Measurements from ENCODE around the gene ENPP3. TPM values are rescaled to one million over a fixed set of nuclear protein-coding genes. Genes with fewer than 3 reads are reported as not detected.
A peak's percentile ranks its signal among the peaks of the same experiment; 100 is the strongest.

Gene ENPP3
- total and polyA plus RNA-seq, 10 of the 15 experiments (the other 5 are each of a cell fraction or from before 2014, with no cell fraction given) = 0.01 TPM; not detected in 9

DNA sequence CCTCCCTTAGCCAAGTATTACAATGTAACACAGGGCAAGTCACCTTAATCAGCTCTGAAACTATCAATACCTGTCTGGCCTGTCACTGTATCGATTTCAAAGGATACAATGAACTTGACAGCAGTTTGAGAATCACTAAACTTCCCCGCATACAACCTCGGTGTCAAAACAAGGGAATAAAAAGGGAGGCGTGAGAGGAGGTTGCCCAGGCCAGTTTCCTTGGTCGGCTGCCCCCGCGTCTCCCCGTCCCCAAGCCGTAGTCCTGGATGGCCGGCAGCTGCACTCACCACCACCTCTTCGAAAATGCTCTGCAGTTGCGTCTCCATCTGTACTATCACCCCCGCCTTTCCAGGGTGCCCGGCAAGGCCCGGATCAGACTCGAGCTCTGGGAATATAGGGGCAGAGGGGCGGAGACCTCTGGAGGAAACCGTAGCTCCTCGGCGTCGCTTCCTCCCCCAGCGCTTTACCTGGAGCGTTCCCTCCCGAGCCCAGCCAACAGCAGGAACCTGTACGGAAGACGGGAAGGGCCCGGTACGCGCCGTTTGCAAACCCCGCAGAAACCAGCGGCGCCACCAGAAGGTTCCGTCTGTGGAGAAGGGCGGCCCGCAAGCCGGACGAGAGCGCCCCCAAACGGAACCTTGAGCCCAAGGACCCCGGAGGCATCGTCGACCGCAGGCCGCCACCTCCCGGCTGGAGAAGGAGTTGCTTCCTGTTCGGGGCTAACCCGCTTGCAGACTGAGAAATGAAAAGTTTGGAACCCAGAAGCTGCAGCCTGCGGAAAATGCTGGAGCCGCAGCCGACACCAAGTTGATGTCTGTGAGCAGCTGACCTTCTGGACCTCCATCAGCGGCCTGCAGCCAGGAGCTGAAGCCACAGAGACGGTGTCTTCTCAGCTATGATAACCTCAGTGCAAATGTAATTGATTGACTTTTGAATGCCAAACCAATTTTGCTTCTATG lies 9.1 kb upstream of the ENPP3 start, which contains the start of gene MED23 (continued):
- TF ChIP-seq EP300 (IDR thresholded peaks at IDR 0.05; ENCODE audit: borderline replicate concordance in 1 of 2, control insufficient read depth in 1 of 2, low read depth in 2 of 2, low read length in 2 of 2) = peak in 1 of 2 experiments; percentile 52; a peak in 1 of 4 replicates
- peak; percentile 91 for TF ChIP-seq ZSCAN29 (IDR thresholded peaks at IDR 0.05)
- peak; percentile 94 for TF ChIP-seq RELA (IDR thresholded peaks at IDR 0.05; ENCODE audit: borderline replicate concordance, partially characterized antibody)
- peak; percentile 96 for TF ChIP-seq TARDBP (IDR thresholded peaks at IDR 0.05; ENCODE audit: borderline replicate concordance)
- TF ChIP-seq MEF2B (IDR thresholded peaks at IDR 0.05; ENCODE audit: partially characterized antibody, poor library complexity, severe bottlenecking) = peak; percentile 67
- TF ChIP-seq EZH2 (IDR thresholded peaks at IDR 0.05; ENCODE audit: borderline replicate concordance, control insufficient read depth, low read depth, low read length) = no peak
- no peak for TF ChIP-seq BCL11A (IDR thresholded peaks at IDR 0.05; ENCODE audit: low read depth, low read length)
- TF ChIP-seq ESRRA (IDR thresholded peaks at IDR 0.05; ENCODE audit: low read length) = peak; percentile 95
- TF ChIP-seq YBX1 (IDR thresholded peaks at IDR 0.05) = no peak
- TF ChIP-seq NR2C2 (IDR thresholded peaks at IDR 0.05; ENCODE audit: borderline replicate concordance, control insufficient read depth, insufficient read length, low read depth) = no peak
- TF ChIP-seq TCF3 (IDR thresholded peaks at IDR 0.05; ENCODE audit: borderline replicate concordance, insufficient read depth, low read depth, low read length) = peak; percentile 65; the same call in 1 of the 2 replicates
- TF ChIP-seq FOS (IDR thresholded peaks at IDR 0.05; ENCODE audit: borderline replicate concordance, extremely low read depth, insufficient read length) = no peak
- TF ChIP-seq, protein P1, sequence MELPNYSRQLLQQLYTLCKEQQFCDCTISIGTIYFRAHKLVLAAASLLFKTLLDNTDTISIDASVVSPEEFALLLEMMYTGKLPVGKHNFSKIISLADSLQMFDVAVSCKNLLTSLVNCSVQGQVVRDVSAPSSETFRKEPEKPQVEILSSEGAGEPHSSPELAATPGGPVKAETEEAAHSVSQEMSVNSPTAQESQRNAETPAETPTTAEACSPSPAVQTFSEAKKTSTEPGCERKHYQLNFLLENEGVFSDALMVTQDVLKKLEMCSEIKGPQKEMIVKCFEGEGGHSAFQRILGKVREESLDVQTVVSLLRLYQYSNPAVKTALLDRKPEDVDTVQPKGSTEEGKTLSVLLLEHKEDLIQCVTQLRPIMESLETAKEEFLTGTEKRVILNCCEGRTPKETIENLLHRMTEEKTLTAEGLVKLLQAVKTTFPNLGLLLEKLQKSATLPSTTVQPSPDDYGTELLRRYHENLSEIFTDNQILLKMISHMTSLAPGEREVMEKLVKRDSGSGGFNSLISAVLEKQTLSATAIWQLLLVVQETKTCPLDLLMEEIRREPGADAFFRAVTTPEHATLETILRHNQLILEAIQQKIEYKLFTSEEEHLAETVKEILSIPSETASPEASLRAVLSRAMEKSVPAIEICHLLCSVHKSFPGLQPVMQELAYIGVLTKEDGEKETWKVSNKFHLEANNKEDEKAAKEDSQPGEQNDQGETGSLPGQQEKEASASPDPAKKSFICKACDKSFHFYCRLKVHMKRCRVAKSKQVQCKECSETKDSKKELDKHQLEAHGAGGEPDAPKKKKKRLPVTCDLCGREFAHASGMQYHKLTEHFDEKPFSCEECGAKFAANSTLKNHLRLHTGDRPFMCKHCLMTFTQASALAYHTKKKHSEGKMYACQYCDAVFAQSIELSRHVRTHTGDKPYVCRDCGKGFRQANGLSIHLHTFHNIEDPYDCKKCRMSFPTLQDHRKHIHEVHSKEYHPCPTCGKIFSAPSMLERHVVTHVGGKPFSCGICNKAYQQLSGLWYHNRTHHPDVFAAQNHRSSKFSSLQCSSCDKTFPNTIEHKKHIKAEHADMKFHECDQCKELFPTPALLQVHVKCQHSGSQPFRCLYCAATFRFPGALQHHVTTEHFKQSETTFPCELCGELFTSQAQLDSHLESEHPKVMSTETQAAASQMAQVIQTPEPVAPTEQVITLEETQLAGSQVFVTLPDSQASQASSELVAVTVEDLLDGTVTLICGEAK (IDR thresholded peaks at IDR 0.05; ENCODE audit: borderline replicate concordance) = peak; percentile 100
- TF ChIP-seq POU2F2 (IDR thresholded peaks at IDR 0.05; ENCODE audit: borderline replicate concordance, low read depth, low read length) = peak; percentile 86; the same call in 2 of the 3 replicates
- TF ChIP-seq FOXM1 (IDR thresholded peaks at IDR 0.05; ENCODE audit: low read depth, low read length) = peak; percentile 75
- peak; percentile 99 for TF ChIP-seq CBX5 (IDR thresholded peaks at IDR 0.05; ENCODE audit: low read depth)
- peak; percentile 87 for TF ChIP-seq ELK1 (IDR thresholded peaks at IDR 0.05; ENCODE audit: low read depth, low read length)
- TF ChIP-seq GATAD2B (conservative IDR thresholded peaks at IDR 0.05; ENCODE audit: low read depth) = peak; percentile 94
- peak; percentile 74 for TF ChIP-seq SP1 (IDR thresholded peaks at IDR 0.05; ENCODE audit: low read depth, low read length)
- 0 out of 2 replicates have a peak, but pooled peaks have one; percentile 30 for TF ChIP-seq E2F4 (IDR thresholded peaks at IDR 0.05; ENCODE audit: low read depth, low read length)
- TF ChIP-seq SMC3 (IDR thresholded peaks at IDR 0.05; ENCODE audit: borderline replicate concordance, low read length) = peak; percentile 83

Measured in GM12878 (cell line).